HG03097 (cell line): ENCODE data around the gene ACTR5.

ENCODE experiments used
- ATAC-seq: cut with Tn5 transposase; IDR thresholded peaks from one replicate; pipeline ENCODE4 v1.9.1; 2021; ENCODE audit not compliant: unreplicated experiment, low FRiP score

ACTR5 gene

GRCh38 chr20:38728911-38729642 lies 19.2 kb upstream of the ACTR5 start:
- no peak for ATAC-seq

- ATAC-seq, result no peak
Observed at GRCh38 chr20:38729767-38730166, 18.5 kb upstream of the ACTR5 start.

GRCh38 chr20:38730167-38730988 lies 17.9 kb upstream of the ACTR5 start:
- no peak for ATAC-seq

- ATAC-seq, result no peak
Observed at GRCh38 chr20:38730989-38731737, 17.1 kb upstream of the ACTR5 start.

- no peak for ATAC-seq
Observed at GRCh38 chr20:38731738-38732113, 16.5 kb upstream of the ACTR5 start.

GRCh38 chr20:38732981-38733380 lies 15.3 kb upstream of the ACTR5 start:
- ATAC-seq, result no peak

- no peak for ATAC-seq
Observed at GRCh38 chr20:38735172-38735571, 13.1 kb upstream of the ACTR5 start.

GRCh38 chr20:38737887-38738286 lies 10.4 kb upstream of the ACTR5 start:
- ATAC-seq, result no peak

- no peak for ATAC-seq
Observed at GRCh38 chr20:38745757-38746156, 2.5 kb upstream of the ACTR5 start.

GRCh38 chr20:38747495-38748096 lies 664 bp upstream of the ACTR5 start:
- ATAC-seq, result peak; percentile 6

- ATAC-seq, result no peak
Observed at GRCh38 chr20:38748861-38749149, 545 bp downstream of the ACTR5 start.

GRCh38 chr20:38751360-38751976 lies 3.2 kb downstream of the ACTR5 start:
- ATAC-seq, result no peak

- no peak for ATAC-seq
Observed at GRCh38 chr20:38752029-38752428, 3.8 kb downstream of the ACTR5 start.

- no peak for ATAC-seq
Observed at GRCh38 chr20:38754924-38755323, 6.7 kb downstream of the ACTR5 start.

- ATAC-seq, result no peak
Observed at GRCh38 chr20:38755324-38755910, 7.2 kb downstream of the ACTR5 start.

- ATAC-seq, result no peak
Observed at GRCh38 chr20:38757145-38757775, 9.0 kb downstream of the ACTR5 start.

GRCh38 chr20:38759106-38759505 lies 10.8 kb downstream of the ACTR5 start:
- ATAC-seq, result no peak

- no peak for ATAC-seq
Observed at GRCh38 chr20:38760978-38761377, 12.7 kb downstream of the ACTR5 start.

- no peak for ATAC-seq
Observed at GRCh38 chr20:38762174-38762573, 13.9 kb downstream of the ACTR5 start.

- ATAC-seq, result no peak
Observed at GRCh38 chr20:38763616-38764015, 15.4 kb downstream of the ACTR5 start.
